ENCODE results near the gene MSH6. TPM values are rescaled to one million over a fixed set of nuclear protein-coding genes. Genes with fewer than 3 reads are reported as not detected.

MSH6 gene
- total and polyA plus RNA-seq, 2 experiments from 2014 or later: 50.6 to 82.7 TPM

DNA sequence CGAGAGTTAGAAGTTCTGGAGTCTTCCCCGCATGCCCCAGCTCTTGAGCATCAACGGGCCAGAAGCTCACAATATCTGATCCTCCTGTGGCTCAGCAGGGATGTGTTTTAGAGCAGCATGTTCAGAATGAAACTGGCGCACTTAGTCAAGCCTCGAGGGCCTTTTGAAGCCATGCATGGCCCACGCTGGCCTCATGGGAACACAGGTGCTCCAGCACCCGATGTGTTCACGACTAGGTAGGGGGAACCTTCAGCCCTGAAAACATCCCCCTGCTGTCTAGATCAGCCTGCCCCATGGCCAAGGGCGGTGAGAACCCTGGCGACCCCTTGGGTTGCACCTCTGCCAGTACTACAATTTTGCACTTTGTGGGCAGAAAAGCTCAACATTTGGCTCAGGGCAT lies 32.8 kb downstream of the MSH6 start:
- no peaks in the 10 kb centered on the region for H3K9me3 ChIP-seq (ENCODE audit: low read depth)
- no peaks in the 10 kb centered on the region for H3K79me2 ChIP-seq
- no peak for DNase-seq (ENCODE audit: low spot score)
- no peaks in the 10 kb centered on the region for H3K9me2 ChIP-seq (replicated peaks; ENCODE audit: insufficient read depth)
- H3K4me1 ChIP-seq (ENCODE audit: insufficient read depth): no peaks in the 10 kb centered on the region
- H4K20me1 ChIP-seq (ENCODE audit: insufficient read depth, poor library complexity, severe bottlenecking): no peaks in the 10 kb centered on the region
- H3K27ac ChIP-seq: no peak overlapping the region
- H3K4me3 ChIP-seq: no peak overlapping the region
- WGBS (ENCODE audit: low lambda C conversion rate, missing lambda C conversion rate): 96% methylated on average over 10 of the region's 10 CpGs
- H2AFZ ChIP-seq: no peak overlapping the region
- H3K36me3 ChIP-seq (replicated peaks; ENCODE audit: insufficient read depth, low read depth): no peaks in the 10 kb centered on the region
- H3K27me3 ChIP-seq: no peaks in the 10 kb centered on the region
- TF ChIP-seq, protein P1, sequence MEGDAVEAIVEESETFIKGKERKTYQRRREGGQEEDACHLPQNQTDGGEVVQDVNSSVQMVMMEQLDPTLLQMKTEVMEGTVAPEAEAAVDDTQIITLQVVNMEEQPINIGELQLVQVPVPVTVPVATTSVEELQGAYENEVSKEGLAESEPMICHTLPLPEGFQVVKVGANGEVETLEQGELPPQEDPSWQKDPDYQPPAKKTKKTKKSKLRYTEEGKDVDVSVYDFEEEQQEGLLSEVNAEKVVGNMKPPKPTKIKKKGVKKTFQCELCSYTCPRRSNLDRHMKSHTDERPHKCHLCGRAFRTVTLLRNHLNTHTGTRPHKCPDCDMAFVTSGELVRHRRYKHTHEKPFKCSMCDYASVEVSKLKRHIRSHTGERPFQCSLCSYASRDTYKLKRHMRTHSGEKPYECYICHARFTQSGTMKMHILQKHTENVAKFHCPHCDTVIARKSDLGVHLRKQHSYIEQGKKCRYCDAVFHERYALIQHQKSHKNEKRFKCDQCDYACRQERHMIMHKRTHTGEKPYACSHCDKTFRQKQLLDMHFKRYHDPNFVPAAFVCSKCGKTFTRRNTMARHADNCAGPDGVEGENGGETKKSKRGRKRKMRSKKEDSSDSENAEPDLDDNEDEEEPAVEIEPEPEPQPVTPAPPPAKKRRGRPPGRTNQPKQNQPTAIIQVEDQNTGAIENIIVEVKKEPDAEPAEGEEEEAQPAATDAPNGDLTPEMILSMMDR (IDR thresholded peaks at IDR 0.05; ENCODE audit: poor library complexity): no peak
- TF ChIP-seq EZH2 (IDR thresholded peaks at IDR 0.05; ENCODE audit: borderline replicate concordance) (no peak), EZH2phosphoT487 (IDR thresholded peaks at IDR 0.05; ENCODE audit: low read depth, severe bottlenecking, unreplicated experiment) (no peak)
- H3K4me2 ChIP-seq: no peak overlapping the region

DNA sequence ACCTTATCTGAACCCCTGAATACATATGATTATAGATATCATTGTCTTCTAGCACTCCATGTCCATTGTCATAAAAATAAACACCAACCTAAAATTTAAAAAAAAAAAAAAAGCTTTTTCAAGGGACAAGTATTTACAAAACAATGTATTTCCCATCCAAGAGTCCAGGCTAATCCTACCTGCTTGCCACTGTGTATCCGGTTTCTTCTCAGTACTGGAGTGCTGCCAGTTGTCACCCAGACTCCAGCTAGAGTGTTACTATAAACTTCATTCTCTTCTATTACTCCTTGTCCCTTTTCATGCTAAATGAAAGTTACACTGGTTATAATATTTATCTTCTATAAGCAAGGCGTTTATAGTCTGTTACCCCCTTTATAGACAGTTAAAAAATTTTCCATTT lies 35.8 kb downstream of the MSH6 start:
- Histone ChIP-seq H3K4me2 (no peak overlapping the region), H3K4me3 (no peak overlapping the region), H3K36me3 (replicated peaks; ENCODE audit: insufficient read depth, low read depth) (no peaks in the 10 kb centered on the region), H3K9me2 (replicated peaks; ENCODE audit: insufficient read depth) (no peaks in the 10 kb centered on the region), H3K27me3 (no peaks in the 10 kb centered on the region), H4K20me1 (ENCODE audit: insufficient read depth, poor library complexity, severe bottlenecking) (no peaks in the 10 kb centered on the region), H3K27ac (no peak overlapping the region), H3K9me3 (ENCODE audit: low read depth) (no peaks in the 10 kb centered on the region), H2AFZ (no peak overlapping the region), H3K79me2 (no peaks in the 10 kb centered on the region), H3K4me1 (ENCODE audit: insufficient read depth) (no peaks in the 10 kb centered on the region)
- 80% methylated on average over 2 of the region's 2 CpGs for WGBS (ENCODE audit: low lambda C conversion rate, missing lambda C conversion rate)
- no peak for DNase-seq (ENCODE audit: low spot score)
- TF ChIP-seq EZH2phosphoT487 (IDR thresholded peaks at IDR 0.05; ENCODE audit: low read depth, severe bottlenecking, unreplicated experiment): no peak
- no peak for TF ChIP-seq EZH2 (IDR thresholded peaks at IDR 0.05; ENCODE audit: borderline replicate concordance)
- TF ChIP-seq, protein P1 (IDR thresholded peaks at IDR 0.05; ENCODE audit: poor library complexity): no peak

GRCh38 chr2:47819834-47820233 lies 36.9 kb downstream of the MSH6 start:
- no peaks in the 10 kb centered on the region for H3K36me3 ChIP-seq (replicated peaks; ENCODE audit: insufficient read depth, low read depth)

More at GRCh38 chr2:47819834-47820233, 36.9 kb downstream of the MSH6 start:
- Histone ChIP-seq H4K20me1 (ENCODE audit: insufficient read depth, poor library complexity, severe bottlenecking) (no peaks in the 10 kb centered on the region), H3K79me2 (no peaks in the 10 kb centered on the region), H3K4me3 (no peak overlapping the region), H3K9me2 (replicated peaks; ENCODE audit: insufficient read depth) (no peaks in the 10 kb centered on the region), H3K27me3 (no peaks in the 10 kb centered on the region), H3K4me2 (no peak overlapping the region), H3K4me1 (ENCODE audit: insufficient read depth) (no peaks in the 10 kb centered on the region), H2AFZ (no peak overlapping the region), H3K9me3 (ENCODE audit: low read depth) (no peaks in the 10 kb centered on the region), H3K27ac (no peak overlapping the region)
- no peak for DNase-seq (ENCODE audit: low spot score)
- 97% methylated on average over 3 of the region's 3 CpGs for WGBS (ENCODE audit: low lambda C conversion rate, missing lambda C conversion rate)
- TF ChIP-seq EZH2 (IDR thresholded peaks at IDR 0.05; ENCODE audit: borderline replicate concordance) (no peak), EZH2phosphoT487 (IDR thresholded peaks at IDR 0.05; ENCODE audit: low read depth, severe bottlenecking, unreplicated experiment) (no peak)
- TF ChIP-seq, protein P1 (IDR thresholded peaks at IDR 0.05; ENCODE audit: poor library complexity): no peak

Measured in hepatocyte (in vitro differentiated cells).